Tibial nerve (tissue), 4 donors: ENCODE data around the gene CPZ.
A peak's percentile ranks its signal among the peaks of the same experiment; 100 is the strongest.

Experiments
- EP300 ChIP-seq, 2 donors: sonication (generic); formaldehyde crosslinking; IDR thresholded peaks; one replicate each; pipeline ENCODE4 v1.6.1; 2017; ENCODE audit warnings: antibody characterized with exemption in 2 of 2, mild to moderate bottlenecking in 1 of 2
- POLR2A ChIP-seq, 2 donors: fragments of 450-650 bp; IDR thresholded peaks; one replicate each; pipeline ENCODE4 v1.6.1; 2017; ENCODE audit warnings: antibody characterized with exemption in 2 of 2, mild to moderate bottlenecking in 2 of 2, moderate library complexity in 2 of 2
- TF ChIP-seq, protein P1 (sequence below), 5 experiments: fragments of 200-600 bp in 3 of 5; fragments of 450-650 bp in 2 of 5; sonication (generic) in 3 of 5; IDR thresholded peaks; one replicate each; pipeline ENCODE4 v1.5.1; 2016 to 2019; ENCODE audit warnings: antibody characterized with exemption in 5 of 5, mild to moderate bottlenecking in 3 of 5, moderate library complexity in 2 of 5

DNA sequence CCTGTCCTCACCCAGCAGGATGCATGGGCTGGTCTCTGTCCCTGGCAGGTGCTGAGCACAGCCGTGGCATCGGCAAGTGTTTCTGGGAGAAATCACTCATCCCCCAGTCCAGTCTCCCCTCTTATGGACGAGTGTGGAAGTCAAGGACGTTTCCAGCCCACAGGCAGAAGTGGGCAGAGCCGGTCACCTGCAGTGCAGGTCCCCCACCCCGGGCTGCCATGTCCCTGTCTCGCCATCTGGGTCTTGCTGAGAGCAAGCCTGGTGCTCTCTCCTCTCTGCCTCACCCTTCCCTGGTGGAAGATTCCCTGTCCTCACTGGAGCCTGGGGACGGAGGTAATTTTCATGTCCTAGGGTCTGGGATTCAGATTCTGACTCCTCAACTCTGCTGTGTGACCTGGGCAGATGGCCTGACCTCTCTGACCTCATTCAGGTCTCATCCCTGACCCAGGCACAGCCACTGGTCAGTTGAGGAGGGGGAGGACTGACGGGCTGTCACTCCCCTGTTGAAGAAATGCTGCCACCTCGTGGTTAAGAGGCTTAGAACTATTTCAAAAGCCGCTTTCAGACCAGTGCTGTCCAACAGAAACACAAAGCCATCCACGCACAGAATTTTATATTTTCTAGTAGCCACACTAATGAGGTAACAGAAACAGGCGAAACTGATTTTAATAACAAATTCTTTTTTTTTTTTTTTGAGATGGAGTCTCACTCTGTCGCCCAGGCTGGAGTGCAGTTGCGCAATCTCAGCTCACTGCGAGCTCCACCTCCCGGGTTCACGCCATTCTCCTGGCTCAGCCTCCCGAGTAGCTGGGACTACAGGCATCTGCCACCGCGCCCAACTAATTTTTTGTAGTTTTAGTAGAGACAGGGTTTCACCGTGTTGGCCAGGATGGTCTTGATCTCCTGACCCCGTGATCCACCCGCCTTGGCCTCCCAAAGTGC, 1.8 kb downstream of the CPZ start:
- TF ChIP-seq, protein P1, sequence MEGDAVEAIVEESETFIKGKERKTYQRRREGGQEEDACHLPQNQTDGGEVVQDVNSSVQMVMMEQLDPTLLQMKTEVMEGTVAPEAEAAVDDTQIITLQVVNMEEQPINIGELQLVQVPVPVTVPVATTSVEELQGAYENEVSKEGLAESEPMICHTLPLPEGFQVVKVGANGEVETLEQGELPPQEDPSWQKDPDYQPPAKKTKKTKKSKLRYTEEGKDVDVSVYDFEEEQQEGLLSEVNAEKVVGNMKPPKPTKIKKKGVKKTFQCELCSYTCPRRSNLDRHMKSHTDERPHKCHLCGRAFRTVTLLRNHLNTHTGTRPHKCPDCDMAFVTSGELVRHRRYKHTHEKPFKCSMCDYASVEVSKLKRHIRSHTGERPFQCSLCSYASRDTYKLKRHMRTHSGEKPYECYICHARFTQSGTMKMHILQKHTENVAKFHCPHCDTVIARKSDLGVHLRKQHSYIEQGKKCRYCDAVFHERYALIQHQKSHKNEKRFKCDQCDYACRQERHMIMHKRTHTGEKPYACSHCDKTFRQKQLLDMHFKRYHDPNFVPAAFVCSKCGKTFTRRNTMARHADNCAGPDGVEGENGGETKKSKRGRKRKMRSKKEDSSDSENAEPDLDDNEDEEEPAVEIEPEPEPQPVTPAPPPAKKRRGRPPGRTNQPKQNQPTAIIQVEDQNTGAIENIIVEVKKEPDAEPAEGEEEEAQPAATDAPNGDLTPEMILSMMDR (IDR thresholded peaks at IDR 0.05) = peak; percentile 33 to 76 (median 44)
- TF ChIP-seq POLR2A (IDR thresholded peaks at IDR 0.05) (no peak), EP300 (IDR thresholded peaks at IDR 0.05) (no peak)
